Effector memory CD4-positive, alpha-beta T cell (primary cell): ENCODE data around the gene ATXN3L.

Experiments used
- DNase-seq, 3 donors: peaks; one replicate each; pipeline ENCODE4 v3.0.0-alpha.2; 2020
- H3K27ac ChIP-seq: 2 replicates; pipeline ENCODE4 v1.7.0; 2013; ENCODE audit warnings: mild to moderate bottlenecking, low read length, moderate library complexity; ENCODE audit not compliant: insufficient read depth, poor library complexity, severe bottlenecking
- H3K27me3 ChIP-seq: replicated peaks from 2 replicates; pipeline ENCODE4 v1.7.0; 2013; ENCODE audit warnings: mild to moderate bottlenecking, low read length; ENCODE audit not compliant: insufficient read depth, control insufficient read depth, poor library complexity, severe bottlenecking
- H3K36me3 ChIP-seq: 2 replicates; pipeline ENCODE4 v1.7.0; 2013; ENCODE audit warnings: mild to moderate bottlenecking, low read length, moderate library complexity; ENCODE audit not compliant: control insufficient read depth, insufficient read depth
- H3K4me1 ChIP-seq: 2 replicates; pipeline ENCODE4 v1.7.0; 2013; ENCODE audit warnings: low read length, mild to moderate bottlenecking; ENCODE audit not compliant: control insufficient read depth, insufficient read depth, poor library complexity, severe bottlenecking
- H3K4me3 ChIP-seq: 2 replicates; pipeline ENCODE4 v1.7.0; 2013; ENCODE audit warnings: low read length, low read depth, mild to moderate bottlenecking; ENCODE audit not compliant: insufficient read depth, poor library complexity, severe bottlenecking
- H3K9me3 ChIP-seq: 2 replicates; pipeline ENCODE4 v1.7.0; 2013; ENCODE audit warnings: mild to moderate bottlenecking, low read length, moderate library complexity; ENCODE audit not compliant: control insufficient read depth

ATXN3L gene

GRCh38 chrX:13288671-13289070 is 31.2 kb downstream of the ATXN3L start:
- no peaks in the 10 kb centered on the region for H3K4me1 ChIP-seq
- no peak for DNase-seq
- H3K36me3 ChIP-seq: no peaks in the 10 kb centered on the region
- no peak overlapping the region for H3K4me3 ChIP-seq
- no peaks in the 10 kb centered on the region for H3K9me3 ChIP-seq
- no peaks in the 10 kb centered on the region for H3K27me3 ChIP-seq
- H3K27ac ChIP-seq: no peak overlapping the region

- DNase-seq: no peak
- Histone ChIP-seq H3K27me3 (no peaks in the 10 kb centered on the region), H3K9me3 (no peaks in the 10 kb centered on the region), H3K4me1 (no peaks in the 10 kb centered on the region), H3K4me3 (no peak overlapping the region), H3K27ac (no peak overlapping the region), H3K36me3 (no peaks in the 10 kb centered on the region)
These were observed 32.0 kb downstream of the ATXN3L start for GRCh38 chrX:13287816-13288215.

- Histone ChIP-seq H3K4me3 (no peak overlapping the region), H3K4me1 (no peaks in the 10 kb centered on the region), H3K27me3 (no peaks in the 10 kb centered on the region), H3K27ac (no peak overlapping the region), H3K36me3 (no peaks in the 10 kb centered on the region), H3K9me3 (no peaks in the 10 kb centered on the region)
- no peak for DNase-seq
These were observed 34.2 kb downstream of the ATXN3L start for GRCh38 chrX:13285693-13286092.

- Histone ChIP-seq H3K36me3 (no peaks in the 10 kb centered on the region), H3K9me3 (no peaks in the 10 kb centered on the region), H3K27me3 (no peaks in the 10 kb centered on the region), H3K4me3 (no peak overlapping the region), H3K27ac (no peak overlapping the region), H3K4me1 (no peaks in the 10 kb centered on the region)
- DNase-seq: no peak
These were observed 34.6 kb downstream of the ATXN3L start for GRCh38 chrX:13285229-13285628.

GRCh38 chrX:13284570-13284969 is 35.3 kb downstream of the ATXN3L start:
- H3K27me3 ChIP-seq: no peaks in the 10 kb centered on the region
- no peaks in the 10 kb centered on the region for H3K4me1 ChIP-seq
- no peaks in the 10 kb centered on the region for H3K36me3 ChIP-seq
- DNase-seq: no peak
- H3K4me3 ChIP-seq: no peak overlapping the region
- H3K9me3 ChIP-seq: no peaks in the 10 kb centered on the region
- H3K27ac ChIP-seq: no peak overlapping the region

- Histone ChIP-seq H3K36me3 (no peaks in the 10 kb centered on the region), H3K4me3 (no peak overlapping the region), H3K27me3 (no peaks in the 10 kb centered on the region), H3K27ac (no peak overlapping the region), H3K9me3 (no peaks in the 10 kb centered on the region), H3K4me1 (no peaks in the 10 kb centered on the region)
- no peak for DNase-seq
These were observed 35.8 kb downstream of the ATXN3L start for GRCh38 chrX:13283950-13284546.

GRCh38 chrX:13283512-13283911 is 36.3 kb downstream of the ATXN3L start:
- no peak for DNase-seq
- H3K4me1 ChIP-seq: no peaks in the 10 kb centered on the region
- no peak overlapping the region for H3K4me3 ChIP-seq
- no peaks in the 10 kb centered on the region for H3K9me3 ChIP-seq
- no peaks in the 10 kb centered on the region for H3K27me3 ChIP-seq
- no peak overlapping the region for H3K27ac ChIP-seq
- H3K36me3 ChIP-seq: no peaks in the 10 kb centered on the region

- Histone ChIP-seq H3K27me3 (no peaks in the 10 kb centered on the region), H3K9me3 (no peaks in the 10 kb centered on the region), H3K36me3 (no peaks in the 10 kb centered on the region), H3K27ac (no peak overlapping the region), H3K4me3 (no peak overlapping the region), H3K4me1 (no peaks in the 10 kb centered on the region)
- DNase-seq: no peak
These were observed 38.6 kb downstream of the ATXN3L start for GRCh38 chrX:13281289-13281688.

GRCh38 chrX:13279279-13280018 is 40.4 kb downstream of the ATXN3L start:
- no peak for DNase-seq
- Histone ChIP-seq H3K4me3 (no peak overlapping the region), H3K4me1 (no peaks in the 10 kb centered on the region), H3K27me3 (no peaks in the 10 kb centered on the region), H3K36me3 (no peaks in the 10 kb centered on the region), H3K27ac (no peak overlapping the region), H3K9me3 (no peaks in the 10 kb centered on the region)

GRCh38 chrX:13277539-13277938 is 42.3 kb downstream of the ATXN3L start:
- H3K27ac ChIP-seq: no peak overlapping the region
- DNase-seq: no peak
- no peaks in the 10 kb centered on the region for H3K4me1 ChIP-seq
- no peaks in the 10 kb centered on the region for H3K9me3 ChIP-seq
- no peaks in the 10 kb centered on the region for H3K36me3 ChIP-seq
- H3K27me3 ChIP-seq: no peaks in the 10 kb centered on the region
- no peak overlapping the region for H3K4me3 ChIP-seq
